Smooth muscle cell of bladder (primary cell): ENCODE data around the gene SPSB1. TPM values are rescaled to one million over a fixed set of nuclear protein-coding genes. Genes with fewer than 3 reads are reported as not detected.

Experiments
- total RNA-seq: library from RNA; depleted of rRNA; stranded (reverse); fragments of >200 nt; gene quantifications from 2 replicates; pipeline ENCODE4 v1.2.3, GENCODE V29; 2014

SPSB1 gene
- total RNA-seq: 16.6 and 33.7 TPM in 2 replicates

DNA sequence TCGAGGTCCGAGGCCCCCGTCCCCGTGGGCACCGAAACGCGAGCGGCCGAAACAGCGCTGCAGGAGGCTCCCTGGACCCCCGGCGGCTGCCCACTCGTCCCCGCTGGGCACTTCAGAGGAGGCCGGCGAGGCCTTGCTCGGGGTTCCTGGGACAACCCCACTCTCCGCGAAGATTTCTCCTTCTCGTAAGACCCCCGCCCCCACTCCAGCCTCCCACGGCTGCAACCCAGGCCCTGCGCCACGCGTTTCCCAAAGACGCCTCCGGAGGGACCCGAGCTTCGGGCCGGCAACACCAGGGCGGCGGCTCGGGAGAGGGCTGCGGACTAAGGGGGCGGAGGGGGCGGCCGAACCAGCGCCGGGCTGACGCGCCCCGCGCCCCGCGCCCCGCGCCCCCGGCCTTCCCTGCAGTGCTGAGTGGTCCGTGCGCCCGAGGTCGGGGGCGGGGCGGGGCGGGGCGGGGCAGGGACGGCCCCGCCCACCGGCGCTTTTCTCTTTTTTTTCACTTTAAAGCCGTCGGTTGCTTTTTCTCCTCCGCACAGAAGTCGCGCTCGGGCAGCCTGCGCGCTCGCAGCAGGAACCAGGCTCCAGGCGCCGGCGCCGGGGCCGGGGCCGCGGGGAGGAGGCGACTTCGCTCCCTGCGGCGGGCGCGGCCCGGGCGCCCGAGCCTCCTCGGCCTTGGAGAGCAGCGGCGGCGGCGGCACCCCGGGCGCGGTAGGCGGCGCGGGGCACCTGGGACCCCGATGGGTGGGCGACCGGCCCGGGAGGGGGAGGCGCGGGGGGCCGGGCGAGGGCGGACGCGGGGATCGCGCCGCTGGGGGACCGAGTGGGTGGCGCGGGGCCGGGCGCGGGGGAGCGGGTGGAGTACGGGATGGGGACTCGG is at the start of gene SPSB1:
TSS of gene SPSB1 (plus strand) at position 534 of the 880 bp plus-strand sequence. CDS start 62,998 bp downstream, outside the sequence.

Other genes starting within 250 kb of the SPSB1 start
- gene SLC2A5, start 223.3 kb upstream of the SPSB1 start, total RNA-seq: 1.4 and 10.7 TPM in 2 replicates
- 3.0 and 5.5 TPM in 2 replicates for gene GPR157, start 163.8 kb upstream of the SPSB1 start, total RNA-seq
- 28.0 and 32.0 TPM in 2 replicates for gene H6PD, start 58.1 kb upstream of the SPSB1 start, total RNA-seq
- 4.0 and 4.3 TPM in 2 replicates for gene SLC25A33, start 246.6 kb downstream of the SPSB1 start, total RNA-seq